Hepatocyte (in vitro differentiated cells): ENCODE data around the gene EEF1AKMT1.

Experiments used
- CTCF ChIP-seq: fragments of 200-600 bp; sonication (generic); IDR thresholded peaks from 2 replicates; pipeline ENCODE4 v1.5.1; 2016; ENCODE audit warnings: antibody characterized with exemption, mild to moderate bottlenecking; ENCODE audit not compliant: poor library complexity
- EZH2 ChIP-seq: fragments of 200-600 bp; sonication (generic); IDR thresholded peaks from 2 replicates; pipeline ENCODE4 v1.6.1; 2016; ENCODE audit warnings: antibody characterized with exemption, mild to moderate bottlenecking, borderline replicate concordance

- no peak for TF ChIP-seq EZH2
- no peak for TF ChIP-seq CTCF
Observed at GRCh38 chr13:20702530-20702914, 71.2 kb downstream of the EEF1AKMT1 start.
